Skeletal muscle tissue (tissue), 4 donors: ENCODE data around the gene P2RX2. TPM values are rescaled to one million over a fixed set of nuclear protein-coding genes. Genes with fewer than 3 reads are reported as not detected.

Experiments used
- H3K27ac ChIP-seq: one replicate; pipeline ENCODE4 v1.7.0; 2013; ENCODE audit warnings: mild to moderate bottlenecking, low read depth, low read length, inconsistent platforms
- H3K27me3 ChIP-seq, 3 donors: one replicate each; pipeline ENCODE4 v1.7.0; 2013; ENCODE audit warnings: low read length in 3 of 3; ENCODE audit not compliant: control insufficient read depth in 3 of 3, insufficient read depth in 3 of 3
- H3K36me3 ChIP-seq, 3 donors: one replicate each; pipeline ENCODE4 v1.7.0; 2013; ENCODE audit warnings: low read length in 3 of 3; ENCODE audit not compliant: control insufficient read depth in 3 of 3, insufficient read depth in 3 of 3
- H3K4me1 ChIP-seq, 3 donors: one replicate each; pipeline ENCODE4 v1.7.0; 2013; ENCODE audit warnings: low read length in 3 of 3, mild to moderate bottlenecking in 3 of 3; ENCODE audit not compliant: control insufficient read depth in 3 of 3, insufficient read depth in 3 of 3
- H3K4me3 ChIP-seq, 3 donors: one replicate each; pipeline ENCODE4 v1.7.0; 2013; ENCODE audit warnings: low read length in 3 of 3
- H3K9ac ChIP-seq, 3 donors: one replicate each; pipeline ENCODE4 v1.7.0; 2013; ENCODE audit warnings: low read length in 3 of 3, mild to moderate bottlenecking in 3 of 3, moderate library complexity in 2 of 3, low read depth in 1 of 3
- H3K9me3 ChIP-seq, 3 donors: one replicate each; pipeline ENCODE4 v1.7.0; 2013; ENCODE audit warnings: low read length in 3 of 3; ENCODE audit not compliant: control insufficient read depth in 3 of 3
- total RNA-seq: library from RNA; depleted of rRNA; stranded (reverse); fragments of >200 nt; gene quantifications from one replicate; pipeline ENCODE4 v1.2.3, GENCODE V29; 2014
- donor health status: Osteomylitis.

P2RX2 gene
- total RNA-seq, 1 donor from 2014 or later, result not detected

DNA sequence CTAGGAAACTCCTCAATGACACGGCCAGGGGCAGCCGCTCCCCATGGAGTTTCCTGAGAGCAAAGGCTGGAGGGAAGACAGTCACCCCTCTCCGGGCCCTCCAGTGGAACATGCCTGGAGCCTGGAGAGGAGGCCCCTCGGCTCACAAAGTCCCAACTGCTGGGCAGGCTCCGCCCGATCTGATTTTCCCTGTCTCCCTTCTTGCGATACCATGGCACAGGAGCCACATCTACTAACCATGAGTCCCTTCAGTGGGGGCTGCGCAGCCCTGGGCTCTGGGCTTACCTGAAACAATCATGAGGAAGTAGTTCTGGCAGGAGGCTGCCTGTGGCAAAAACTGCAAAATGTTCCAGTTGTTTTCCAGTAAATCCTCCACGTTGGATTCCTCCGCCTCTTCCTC is 15.3 kb downstream of the P2RX2 start:
- H3K4me1 ChIP-seq, result no peaks in the 10 kb centered on the region

DNA sequence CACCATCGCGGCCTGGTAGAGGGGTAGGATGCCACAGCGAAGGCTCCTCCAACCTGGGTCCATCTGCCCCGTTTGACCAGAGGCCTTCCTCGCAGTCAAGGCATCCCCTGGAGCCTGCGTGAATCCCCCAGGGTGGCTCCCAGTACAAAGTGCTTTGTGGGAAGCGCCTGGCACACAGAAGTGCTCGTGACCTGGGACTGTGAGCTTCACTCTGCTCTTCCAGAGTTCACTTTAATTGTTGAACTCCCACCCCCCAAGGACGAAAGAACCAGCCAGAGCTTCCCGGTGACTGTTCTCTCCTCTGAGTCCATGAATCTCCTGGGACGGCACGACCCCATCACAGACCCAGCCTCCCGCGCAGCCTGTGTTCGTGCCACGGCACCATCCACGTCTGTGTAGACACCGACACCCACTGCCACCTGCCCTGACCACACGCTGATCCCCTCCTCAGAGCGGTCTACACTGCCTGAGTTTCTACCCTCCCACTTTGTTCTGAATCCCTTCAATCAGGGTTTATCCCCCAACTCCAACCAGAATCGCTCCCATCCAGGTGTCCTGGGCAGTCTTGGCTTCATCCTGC is 15.9 kb downstream of the P2RX2 start:
- Histone ChIP-seq H3K4me1 (no peaks in the 10 kb centered on the region), H3K9me3 (no peaks in the 10 kb centered on the region), H3K4me3 (no peak overlapping the region), H3K36me3 (peaks cover 58 to 81% (median 68%) of the 10 kb centered on the region in 3 donors), H3K9ac (no peak overlapping the region), H3K27me3 (no peaks in the 10 kb centered on the region), H3K27ac (no peak overlapping the region)

More for the DNA sequence above, 15.3 kb downstream of the P2RX2 start:
- H3K9ac ChIP-seq, result no peak overlapping the region
- no peak overlapping the region for H3K4me3 ChIP-seq
- no peaks in the 10 kb centered on the region for H3K9me3 ChIP-seq
- no peak overlapping the region for H3K27ac ChIP-seq
- peaks cover 54 to 82% (median 73%) of the 10 kb centered on the region in 3 donors for H3K36me3 ChIP-seq
- H3K27me3 ChIP-seq, result no peaks in the 10 kb centered on the region

DNA sequence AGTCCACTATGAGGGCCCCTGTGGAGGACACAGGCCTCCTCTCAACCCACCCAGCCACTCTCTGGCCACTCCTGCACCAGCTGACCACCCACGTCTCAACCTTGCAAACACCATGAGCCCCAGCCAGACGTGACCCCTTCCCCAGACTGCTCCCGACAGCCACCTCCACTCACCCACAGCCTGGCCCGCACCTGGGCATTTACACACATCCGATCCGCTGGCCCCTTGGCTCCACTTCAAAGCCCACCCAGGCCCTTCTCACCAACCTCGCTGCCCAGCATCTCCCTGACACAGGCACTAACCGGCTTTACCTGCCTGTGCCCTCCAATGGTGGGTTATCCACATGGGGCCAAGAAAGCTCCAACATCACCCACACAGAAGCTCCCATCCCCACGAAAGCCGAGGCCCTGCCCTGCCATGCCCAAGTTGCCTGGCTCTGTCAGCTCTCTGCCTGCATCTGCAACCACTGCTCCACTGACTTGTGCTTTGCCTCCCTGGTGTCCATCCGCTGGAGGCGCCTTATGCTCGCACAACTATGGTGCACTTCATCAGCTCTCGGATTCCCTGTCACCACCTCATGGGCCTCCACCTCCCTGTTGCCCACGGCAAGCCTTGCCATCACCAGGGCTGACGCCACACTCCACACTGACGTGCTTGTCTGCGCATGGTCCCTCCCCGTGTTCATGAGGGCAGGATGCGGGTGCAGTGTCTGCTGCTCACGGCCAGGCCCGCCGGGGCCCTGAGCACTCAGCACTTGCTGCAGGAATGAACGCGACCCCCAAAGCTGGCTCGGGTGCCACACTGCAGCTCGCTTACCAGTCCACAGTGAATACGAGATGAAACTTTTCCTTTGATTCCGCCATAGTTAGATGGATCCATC is 16.7 kb downstream of the P2RX2 start:
- Histone ChIP-seq H3K4me1 (no peaks in the 10 kb centered on the region), H3K9ac (no peak overlapping the region), H3K9me3 (no peaks in the 10 kb centered on the region), H3K4me3 (no peak overlapping the region), H3K27ac (no peak overlapping the region), H3K27me3 (no peaks in the 10 kb centered on the region), H3K36me3 (peaks cover 60 to 79% (median 61%) of the 10 kb centered on the region in 3 donors)

GRCh38 chr12:132637811-132638210 is 19.2 kb downstream of the P2RX2 start:
- Histone ChIP-seq H3K4me3 (no peak overlapping the region), H3K27ac (no peak overlapping the region), H3K36me3 (peaks cover 60 to 83% (median 64%) of the 10 kb centered on the region in 3 donors), H3K27me3 (no peaks in the 10 kb centered on the region), H3K4me1 (no peaks in the 10 kb centered on the region), H3K9me3 (no peaks in the 10 kb centered on the region), H3K9ac (no peak overlapping the region)

DNA sequence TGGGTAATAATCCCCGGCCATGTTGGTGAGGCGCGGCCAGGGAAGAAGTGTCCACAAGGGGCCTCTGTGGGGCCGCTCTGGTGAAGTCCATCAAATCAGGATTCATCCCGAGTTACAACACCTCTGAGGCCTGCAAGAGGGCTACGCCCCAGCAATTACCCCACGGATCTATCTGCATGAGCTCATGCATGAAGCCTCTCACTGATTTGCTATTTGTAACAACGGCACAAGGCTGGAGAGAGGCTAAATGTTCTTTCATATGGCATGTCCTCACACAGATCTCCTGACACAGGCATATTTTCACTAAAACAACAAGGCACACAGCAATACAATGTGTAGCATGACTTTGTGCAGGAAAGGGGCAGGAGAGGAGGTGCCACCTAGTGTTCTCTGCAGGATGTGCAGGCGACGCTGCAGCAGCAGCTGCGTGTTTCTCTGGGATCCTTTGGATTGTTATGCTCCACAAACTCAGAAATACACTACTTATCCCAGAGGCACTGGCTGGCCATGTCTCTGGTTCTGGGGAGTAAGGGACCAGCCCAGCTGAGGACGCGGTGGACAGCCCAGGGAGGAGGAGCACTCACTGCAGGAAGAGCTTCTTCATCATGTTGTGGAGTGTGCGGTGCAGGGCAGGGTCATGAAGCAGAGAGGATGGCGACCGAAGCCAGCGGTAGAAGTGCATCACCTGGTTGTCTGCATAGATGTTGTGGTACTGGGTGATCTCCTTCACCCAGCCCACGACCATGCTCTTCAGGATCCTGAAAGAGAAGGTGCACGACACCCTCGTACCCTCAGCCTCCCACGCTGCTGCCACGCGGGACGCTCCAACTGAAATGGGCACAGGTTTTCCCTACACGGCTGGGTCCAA is 20.2 kb downstream of the P2RX2 start:
- H3K4me1 ChIP-seq, result no peaks in the 10 kb centered on the region
- no peaks in the 10 kb centered on the region for H3K27me3 ChIP-seq
- H3K9ac ChIP-seq, result no peak overlapping the region
- H3K27ac ChIP-seq, result no peak overlapping the region
- peaks cover 68 to 85% (median 68%) of the 10 kb centered on the region in 3 donors for H3K36me3 ChIP-seq
- H3K9me3 ChIP-seq, result no peaks in the 10 kb centered on the region
- no peak overlapping the region for H3K4me3 ChIP-seq

DNA sequence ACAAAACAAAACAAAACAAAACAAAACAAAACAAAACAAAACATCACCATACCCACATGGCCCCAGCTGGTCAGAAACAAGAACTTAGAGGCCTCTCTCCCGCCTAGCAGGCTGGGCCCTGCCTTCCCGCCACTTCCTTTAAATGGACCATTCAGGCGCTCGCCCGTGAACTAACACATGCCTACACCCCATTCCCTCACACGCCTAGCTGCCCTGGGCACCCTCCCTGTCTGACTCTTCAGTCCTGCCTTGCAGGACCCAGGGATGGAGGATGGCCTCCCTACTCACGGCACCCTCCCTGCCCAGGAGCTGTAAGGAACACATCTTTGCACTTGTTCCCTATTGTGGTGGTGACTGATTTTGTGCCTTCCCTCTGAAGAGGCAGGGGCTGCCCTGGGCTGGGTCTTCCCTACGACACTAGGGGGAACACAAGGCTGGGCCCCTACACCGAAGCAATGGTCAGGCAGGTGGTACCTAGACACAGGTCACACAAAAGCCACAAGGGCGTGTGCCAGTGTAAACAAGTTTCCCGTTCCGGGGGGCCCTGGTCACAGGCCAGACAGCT is 21.5 kb downstream of the P2RX2 start:
- Histone ChIP-seq H3K4me1 (no peaks in the 10 kb centered on the region), H3K36me3 (peaks cover 59 to 74% (median 60%) of the 10 kb centered on the region in 3 donors), H3K4me3 (no peak overlapping the region), H3K27me3 (no peaks in the 10 kb centered on the region), H3K9me3 (no peaks in the 10 kb centered on the region), H3K9ac (no peak overlapping the region), H3K27ac (no peak overlapping the region)

DNA sequence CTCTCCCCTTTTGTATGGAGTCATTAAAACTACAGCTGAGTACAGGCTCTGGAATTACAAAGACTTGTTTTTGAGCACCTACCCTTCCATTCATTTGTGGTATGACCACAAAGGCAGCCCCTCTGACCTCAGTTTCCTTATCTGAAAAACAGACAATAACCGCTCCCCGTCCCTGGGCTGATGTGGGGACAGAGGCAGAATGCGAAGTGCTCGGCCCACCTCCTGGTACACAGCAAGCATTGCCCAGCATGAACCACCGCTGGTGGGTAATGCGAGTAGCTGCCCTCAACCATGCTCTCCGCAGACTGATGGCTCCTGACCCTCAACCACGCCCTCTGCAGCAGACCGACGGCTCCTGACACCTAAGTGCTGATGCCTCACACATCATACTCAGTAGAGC is 22.4 kb downstream of the P2RX2 start:
- H3K9ac ChIP-seq, result no peak overlapping the region
- no peak overlapping the region for H3K4me3 ChIP-seq
- H3K27me3 ChIP-seq, result no peaks in the 10 kb centered on the region
- peaks cover 53 to 67% (median 54%) of the 10 kb centered on the region in 3 donors for H3K36me3 ChIP-seq
- no peaks in the 10 kb centered on the region for H3K9me3 ChIP-seq
- no peak overlapping the region for H3K27ac ChIP-seq
- no peaks in the 10 kb centered on the region for H3K4me1 ChIP-seq

GRCh38 chr12:132641811-132642650 is 23.5 kb downstream of the P2RX2 start:
- no peaks in the 10 kb centered on the region for H3K9me3 ChIP-seq
- H3K36me3 ChIP-seq, result peaks cover 52 to 65% (median 55%) of the 10 kb centered on the region in 3 donors
- H3K4me3 ChIP-seq, result no peak overlapping the region
- no peaks in the 10 kb centered on the region for H3K27me3 ChIP-seq
- no peak overlapping the region for H3K27ac ChIP-seq
- no peak overlapping the region for H3K9ac ChIP-seq
- H3K4me1 ChIP-seq, result no peaks in the 10 kb centered on the region
